HG03045 (cell line): Measurements from ENCODE around the gene LEMD1.

Experiments used
- ATAC-seq: cut with Tn5 transposase; IDR thresholded peaks from one replicate; pipeline ENCODE4 v1.9.1; 2021; ENCODE audit warnings: mild to moderate bottlenecking, moderate library complexity; ENCODE audit not compliant: unreplicated experiment

The LEMD1 gene, protein sequence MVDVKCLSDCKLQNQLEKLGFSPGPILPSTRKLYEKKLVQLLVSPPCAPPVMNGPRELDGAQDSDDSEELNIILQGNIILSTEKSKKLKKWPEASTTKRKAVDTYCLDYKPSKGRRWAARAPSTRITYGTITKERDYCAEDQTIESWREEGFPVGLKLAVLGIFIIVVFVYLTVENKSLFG

DNA sequence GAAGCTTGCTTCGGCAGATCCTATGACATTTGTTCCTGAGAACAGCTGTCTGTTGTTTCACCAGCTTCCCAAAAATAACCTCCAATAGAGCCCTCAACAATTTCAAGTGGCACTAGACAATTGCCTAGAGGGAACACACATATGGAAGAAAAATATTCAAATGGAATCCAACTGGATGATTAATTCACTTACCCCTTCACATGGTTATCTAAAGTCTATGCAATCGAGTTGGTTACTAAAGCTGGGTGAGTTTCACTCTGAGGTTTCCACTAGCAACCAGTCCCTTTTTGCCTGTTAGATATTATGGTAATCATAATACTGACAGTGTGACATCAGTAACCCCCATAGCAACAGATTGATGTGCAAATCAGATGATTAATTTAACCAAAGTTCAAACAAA, at the start of gene LEMD1:
LEMD1 (minus strand) TSS at position 259 of the 400 bp plus-strand sequence. CDS start 1,520 bp downstream, outside the sequence.
- no peak for ATAC-seq

DNA sequence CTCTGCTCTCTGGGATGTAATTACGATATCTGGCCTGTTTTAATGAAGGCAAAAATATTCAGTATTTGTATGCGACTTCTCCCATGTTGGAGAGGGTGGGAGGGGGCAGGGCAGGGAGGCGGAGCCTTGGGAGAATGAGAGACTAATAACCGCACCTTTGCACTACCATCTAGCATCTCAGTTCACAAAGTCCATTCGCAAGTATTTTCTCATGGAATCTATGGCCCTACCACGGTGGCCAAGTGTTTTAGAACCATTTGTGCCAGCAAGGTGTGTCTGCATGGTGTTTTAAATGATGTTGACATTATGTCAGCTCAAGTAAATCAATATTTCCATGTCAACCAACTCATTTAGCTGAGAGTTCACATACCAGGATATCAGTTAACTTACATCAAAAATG, 48.3 kb upstream of the LEMD1 start:
- ATAC-seq: no peak

- no peak for ATAC-seq
Measured at GRCh38 chr1:205466595-205467220, 44.9 kb upstream of the LEMD1 start.

GRCh38 chr1:205465392-205465791, 43.5 kb upstream of the LEMD1 start:
- ATAC-seq: no peak

DNA sequence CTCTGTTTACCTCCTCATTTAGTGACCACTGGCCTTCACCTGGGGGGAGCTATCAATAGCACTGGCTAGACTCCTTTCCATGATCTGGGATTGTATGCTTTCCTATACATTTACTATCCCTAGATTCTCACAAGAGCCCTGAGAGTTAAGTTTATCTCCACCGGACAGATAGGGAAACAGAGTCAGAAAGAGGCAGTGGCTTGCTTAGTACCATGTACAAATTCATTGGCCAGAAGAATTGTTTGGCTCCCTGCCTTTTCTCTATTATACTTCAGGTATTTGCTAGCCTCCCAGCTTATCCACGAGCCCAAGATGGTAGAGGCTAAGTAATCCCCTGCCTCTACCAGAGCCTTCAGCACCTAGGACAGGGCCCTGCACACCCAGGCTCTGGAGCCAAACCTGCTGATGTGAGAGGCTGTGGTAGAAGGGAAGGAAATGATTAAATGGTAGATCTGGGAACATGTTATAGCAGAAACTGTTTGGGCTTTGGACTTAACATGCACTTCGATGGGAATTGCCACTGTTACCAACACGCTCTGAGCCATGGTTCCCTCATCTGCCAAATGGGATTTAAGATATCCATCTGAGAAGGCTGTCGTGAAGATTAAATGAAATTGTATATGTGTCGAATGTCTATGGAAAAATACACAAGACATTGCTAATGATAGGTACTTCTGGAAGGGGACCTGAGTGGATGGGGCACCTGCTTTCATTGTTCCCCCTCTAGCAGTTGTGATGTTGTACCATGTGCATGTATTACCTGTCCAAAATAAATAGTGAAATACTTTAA, 37.1 kb upstream of the LEMD1 start:
- ATAC-seq: no peak

DNA sequence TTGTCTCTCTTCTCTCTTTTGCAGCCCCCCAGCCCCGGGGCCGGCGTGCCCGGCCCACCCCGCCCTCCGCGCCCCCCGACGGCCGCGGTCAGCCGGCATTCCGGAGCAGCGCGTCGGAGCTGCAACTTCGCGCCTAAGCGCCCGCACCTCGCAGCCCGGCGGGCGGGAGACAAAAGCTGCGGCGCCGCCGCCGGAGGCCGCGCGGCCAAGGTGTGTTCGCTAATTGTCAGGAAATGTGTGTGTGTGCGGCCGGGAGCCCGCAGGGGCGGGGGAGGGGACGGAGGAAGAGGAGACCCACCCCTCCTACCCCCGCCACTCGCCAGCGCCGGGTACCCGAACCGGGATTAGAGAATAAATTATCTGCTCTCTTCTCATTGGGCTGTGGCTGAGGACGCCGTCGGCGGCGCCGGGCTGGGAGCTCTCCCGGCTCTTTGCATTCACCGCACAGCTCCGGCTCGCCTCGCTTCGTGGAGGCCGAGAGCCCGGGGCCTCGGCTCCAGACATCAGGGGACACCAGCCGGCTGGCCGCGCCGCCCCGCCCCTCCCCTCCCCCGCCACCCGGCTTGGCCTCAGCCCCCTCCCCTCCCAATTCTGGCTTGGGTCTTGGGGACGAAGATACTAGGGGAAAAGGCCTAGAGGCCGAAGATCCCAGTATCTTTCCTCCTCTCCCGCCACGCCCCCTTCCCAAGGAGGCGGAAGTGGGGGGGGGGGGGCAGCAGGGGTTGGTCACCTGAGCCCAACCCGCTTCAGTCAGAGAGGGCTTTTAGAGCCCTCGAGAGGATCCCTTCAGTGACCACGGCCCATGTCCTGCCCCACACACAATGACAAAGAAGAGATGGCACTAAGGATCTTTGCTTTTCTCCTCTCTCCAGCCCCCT, 35.3 kb upstream of the LEMD1 start:
- ATAC-seq: no peak

- ATAC-seq: no peak
Measured at GRCh38 chr1:205456383-205456867, 34.6 kb upstream of the LEMD1 start.

DNA sequence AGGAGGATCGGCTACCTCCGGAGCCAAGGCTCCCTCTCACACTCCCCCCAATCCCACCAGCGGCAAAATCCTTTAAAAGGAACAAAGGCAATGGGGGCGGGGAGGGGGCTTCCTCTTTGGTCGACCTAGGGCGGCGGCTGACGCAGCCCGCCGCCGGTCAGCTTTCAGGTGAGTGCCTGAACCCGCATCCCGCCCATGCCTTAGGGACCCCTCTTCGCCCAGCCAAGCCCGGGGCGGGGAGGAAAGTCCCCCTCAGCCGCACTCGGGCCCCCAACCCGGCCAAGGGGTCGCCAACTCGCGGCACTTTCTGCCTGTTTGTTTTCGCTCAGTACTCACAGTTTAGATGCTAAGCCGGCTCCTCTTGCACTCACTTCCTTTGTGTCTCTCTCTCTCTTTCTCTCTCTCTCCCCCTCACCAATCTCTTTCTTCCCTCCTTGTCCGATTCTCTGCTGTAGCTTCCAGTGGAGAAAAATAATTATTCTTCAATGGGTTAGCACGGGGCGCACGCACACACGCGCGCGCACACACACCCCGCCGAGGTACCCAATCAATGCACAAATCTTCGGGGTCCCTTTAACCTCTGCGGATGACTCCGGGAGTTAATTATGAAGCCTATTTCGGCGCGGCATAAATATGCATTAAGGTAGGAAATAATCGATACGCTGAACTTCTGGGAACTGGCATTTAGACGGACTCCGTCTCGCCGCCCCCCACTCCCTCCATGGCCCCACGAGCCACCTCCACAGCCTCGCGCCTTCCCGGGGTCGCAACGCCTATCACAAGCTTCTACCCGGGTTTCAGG, 33.9 kb upstream of the LEMD1 start, which contains the start of gene BLACAT1:
BLACAT1 (minus strand) TSS at position 465 of the 802 bp plus-strand sequence.
- ATAC-seq: no peak

GRCh38 chr1:205454903-205455335, 33.1 kb upstream of the LEMD1 start:
- ATAC-seq: no peak

DNA sequence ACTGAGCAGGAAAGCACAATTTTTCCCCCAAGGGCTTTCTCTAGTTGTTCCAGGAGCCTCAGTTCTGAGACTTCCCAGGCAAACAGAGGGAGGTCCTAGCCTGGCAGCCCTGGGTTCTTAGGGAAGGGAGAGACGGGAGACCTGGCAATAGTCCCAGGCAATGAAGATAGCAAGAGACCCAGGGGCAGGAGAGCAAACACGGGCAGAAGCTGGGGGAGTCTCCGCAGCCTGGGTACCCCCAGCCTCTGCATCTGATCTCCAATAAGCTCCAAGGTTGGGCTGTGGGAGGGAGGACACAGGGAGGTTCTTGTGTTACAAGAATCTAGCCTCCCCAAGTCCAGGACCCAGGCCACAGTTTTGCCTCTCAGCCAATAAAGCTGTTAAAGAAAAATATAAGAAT, 31.6 kb upstream of the LEMD1 start:
- no peak for ATAC-seq

DNA sequence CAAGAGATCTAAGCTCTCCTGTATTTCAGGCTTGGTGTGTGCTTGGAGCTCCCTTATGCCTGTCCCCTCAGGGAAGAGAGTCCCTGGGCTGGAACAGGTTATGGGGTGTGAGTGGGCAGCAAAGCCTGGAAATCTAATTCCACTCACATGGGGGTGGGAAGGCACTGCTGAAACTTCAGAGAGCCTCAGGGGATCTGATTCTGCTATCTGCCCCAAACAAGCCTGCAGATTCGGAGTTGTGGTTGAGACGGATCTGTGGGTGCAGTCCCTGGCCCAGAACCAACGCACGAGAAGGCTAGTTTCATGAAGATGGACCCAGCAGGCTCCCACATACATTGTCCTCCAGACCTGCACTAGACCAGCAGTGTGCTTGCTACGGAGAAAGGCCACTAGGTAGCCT, 31.1 kb upstream of the LEMD1 start:
- ATAC-seq: no peak

GRCh38 chr1:205452364-205452763, 30.5 kb upstream of the LEMD1 start:
- ATAC-seq: no peak

GRCh38 chr1:205451759-205452164, 29.9 kb upstream of the LEMD1 start:
- ATAC-seq: no peak

GRCh38 chr1:205451202-205451601, 29.3 kb upstream of the LEMD1 start:
- no peak for ATAC-seq

DNA sequence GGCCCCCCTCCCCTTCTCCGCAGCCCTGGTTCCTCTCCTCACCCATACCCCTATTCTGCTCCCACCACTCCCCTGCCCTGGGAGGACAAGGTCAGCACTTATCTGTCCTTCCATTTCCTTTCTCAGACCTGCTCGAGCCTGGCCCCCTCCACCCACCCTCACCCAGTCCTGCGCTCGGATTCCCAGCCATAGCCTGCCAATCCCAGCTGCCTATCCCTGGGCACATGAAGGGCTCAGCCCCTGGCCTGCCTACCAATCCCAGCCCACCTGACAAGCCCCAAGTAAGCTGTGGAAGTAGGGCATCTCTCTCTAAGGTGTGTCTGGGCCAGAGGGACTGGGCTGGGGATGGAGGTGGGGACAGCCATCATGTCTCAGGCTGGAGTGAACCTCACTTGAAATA, 28.6 kb upstream of the LEMD1 start:
- ATAC-seq: no peak

DNA sequence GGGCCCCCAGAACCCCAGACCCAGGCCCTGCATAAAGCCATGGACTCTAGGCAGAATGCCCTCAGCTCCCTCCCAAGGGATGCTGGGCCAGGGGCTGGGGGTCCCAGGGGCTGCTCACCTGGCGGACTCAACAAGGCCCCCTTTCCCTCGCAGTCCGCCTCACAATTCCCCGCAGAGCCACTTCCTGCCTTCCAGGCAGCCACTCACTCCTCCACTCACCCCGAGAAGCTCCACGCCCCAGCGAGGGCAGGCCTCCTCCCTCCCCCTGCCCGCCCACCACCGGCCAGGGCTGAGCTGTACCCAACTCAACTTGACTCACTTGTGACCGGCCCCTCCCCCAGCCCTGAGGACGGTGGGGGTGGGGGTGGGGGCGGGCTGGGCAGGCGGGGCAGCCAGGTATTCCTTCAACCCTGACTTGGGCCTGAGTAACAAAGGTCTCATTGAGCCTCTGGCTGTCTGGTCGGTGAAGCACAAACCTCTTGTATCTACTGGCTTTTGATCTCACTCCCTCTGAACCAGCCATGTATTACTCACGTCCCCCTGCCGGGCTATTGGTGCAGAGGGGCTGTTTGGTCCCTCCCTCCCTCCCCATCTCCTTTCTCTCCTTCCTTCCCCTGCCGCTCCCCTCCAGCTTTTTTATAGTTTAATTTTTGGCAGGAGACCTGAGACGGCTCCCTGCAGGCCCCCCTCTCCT, 28.0 kb upstream of the LEMD1 start:
- ATAC-seq: no peak

DNA sequence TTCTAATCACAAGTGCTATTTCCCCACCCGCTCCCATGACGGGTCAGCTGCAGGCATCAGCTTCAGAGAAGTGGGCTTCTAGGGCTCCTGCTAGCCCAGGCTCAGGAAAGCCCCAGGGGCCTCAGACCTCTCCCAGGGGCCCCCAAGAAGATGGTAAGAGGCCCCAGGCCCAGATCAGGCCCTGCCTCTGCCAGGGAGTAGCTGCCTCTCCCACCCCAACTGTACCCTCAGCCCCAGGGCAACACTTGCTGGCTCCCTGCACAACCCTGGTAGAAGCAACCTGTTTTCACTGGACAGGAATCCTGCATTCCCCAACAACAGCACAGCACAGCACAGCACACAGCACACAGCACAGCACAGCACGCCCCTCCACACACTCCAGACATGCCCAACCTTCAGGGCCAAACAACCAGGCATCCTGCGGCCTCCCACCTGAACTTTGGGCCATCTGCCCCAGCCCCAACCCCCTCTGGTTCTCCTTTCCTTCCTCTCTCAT, 27.4 kb upstream of the LEMD1 start:
- ATAC-seq: no peak

GRCh38 chr1:205448540-205449253, 26.8 kb upstream of the LEMD1 start:
- ATAC-seq: no peak
